HepG2 (cell line): ENCODE data around the gene MT1F. TPM values are rescaled to one million over a fixed set of nuclear protein-coding genes. Genes with fewer than 3 reads are reported as not detected.

Experiments used
- AGO1 ChIP-seq: fragments of 200-400 bp; formaldehyde crosslinking; IDR thresholded peaks from 2 replicates; pipeline ENCODE4 v1.6.1; 2017; ENCODE audit warnings: mild to moderate bottlenecking, low read depth, low read length, moderate library complexity; ENCODE audit not compliant: poor library complexity, severe bottlenecking
- CENPBD1 ChIP-seq: sonication (generic); formaldehyde crosslinking; IDR thresholded peaks from 2 replicates; pipeline ENCODE4 v1.8.0; 2022; ENCODE audit warnings: missing genetic modification reagents, low read depth, mild to moderate bottlenecking, borderline replicate concordance
- CSRNP2 ChIP-seq: sonication (generic); formaldehyde crosslinking; conservative IDR thresholded peaks from 2 replicates; pipeline ENCODE4 v1.8.0; 2022; ENCODE audit warnings: low read depth, missing genetic modification reagents
- GLMP ChIP-seq: sonication (generic); formaldehyde crosslinking; IDR thresholded peaks from 2 replicates; pipeline ENCODE4 v1.9.0; 2021; ENCODE audit warnings: missing genetic modification reagents, mild to moderate bottlenecking, borderline replicate concordance
- KDM5B ChIP-seq: sonication (generic); formaldehyde crosslinking; IDR thresholded peaks from 2 replicates; pipeline ENCODE4 v1.4.0; 2020; ENCODE audit warnings: missing genetic modification reagents, mild to moderate bottlenecking, borderline replicate concordance
- MED13 ChIP-seq: sonication (generic); formaldehyde crosslinking; IDR thresholded peaks from 2 replicates; pipeline ENCODE4 v1.5.0; 2020; ENCODE audit warnings: missing genetic modification reagents
- MIER2 ChIP-seq: IDR thresholded peaks from 2 replicates; pipeline ENCODE4 v1.6.1; 2016; ENCODE audit warnings: missing biosample characterization, missing genetic modification reagents
- MIXL1 ChIP-seq: IDR thresholded peaks from 2 replicates; pipeline ENCODE4 v1.6.1; 2016
- NBN ChIP-seq: fragments of 450-650 bp; conservative IDR thresholded peaks from 2 replicates; pipeline ENCODE4 v1.6.1; 2017
- NFE2L1 ChIP-seq: sonication (generic); formaldehyde crosslinking; IDR thresholded peaks from 2 replicates; pipeline ENCODE4 v1.4.0; 2020; ENCODE audit warnings: missing genetic modification reagents, mild to moderate bottlenecking, borderline replicate concordance
- NFE2L2 ChIP-seq: fragments of 150-350 bp; IDR thresholded peaks from 2 replicates; pipeline ENCODE4 v1.6.1; 2014; ENCODE audit warnings: low read length
- NR2F2 ChIP-seq: IDR thresholded peaks from 2 replicates; pipeline ENCODE4 v1.6.1; 2012; ENCODE audit warnings: low read depth, inconsistent platforms, borderline replicate concordance
- PHF5A ChIP-seq: IDR thresholded peaks from one replicate; pipeline ENCODE4 v1.6.1; 2018; ENCODE audit warnings: low read depth, missing genetic modification reagents; ENCODE audit not compliant: unreplicated experiment
- PITX1 ChIP-seq: sonication (generic); formaldehyde crosslinking; IDR thresholded peaks from 2 replicates; pipeline ENCODE4 v1.5.1; 2020; ENCODE audit warnings: mild to moderate bottlenecking, missing genetic modification reagents
- RARA ChIP-seq: IDR thresholded peaks from 2 replicates; pipeline ENCODE4 v1.6.1; 2016; ENCODE audit warnings: missing genetic modification reagents, missing compliant biosample characterization
- SAP130 ChIP-seq: IDR thresholded peaks from 2 replicates; pipeline ENCODE4 v1.6.1; 2016; ENCODE audit warnings: low read depth
- TMF1 ChIP-seq: sonication (generic); formaldehyde crosslinking; IDR thresholded peaks from 2 replicates; pipeline ENCODE4 v1.8.1; 2022; ENCODE audit warnings: low read depth, missing genetic modification reagents
- ZNF543 ChIP-seq: sonication (generic); formaldehyde crosslinking; IDR thresholded peaks from 2 replicates; pipeline ENCODE4 v1.4.0; 2020; ENCODE audit warnings: mild to moderate bottlenecking, missing genetic modification reagents
- ZNF557 ChIP-seq: sonication (generic); formaldehyde crosslinking; IDR thresholded peaks from 2 replicates; pipeline ENCODE4 v1.4.0; 2020; ENCODE audit warnings: missing genetic modification reagents
- ZNF619 ChIP-seq: sonication (generic); formaldehyde crosslinking; IDR thresholded peaks from 2 replicates; pipeline ENCODE4 v1.4.0; 2020; ENCODE audit warnings: mild to moderate bottlenecking, missing genetic modification reagents
- ZNF678 ChIP-seq: sonication (generic); formaldehyde crosslinking; IDR thresholded peaks from 2 replicates; pipeline ENCODE4 v1.4.0; 2020; ENCODE audit warnings: mild to moderate bottlenecking, missing genetic modification reagents
- polyA plus RNA-seq, 8 experiments: library from polyadenylated mRNA; depleted of rRNA in 3 of 8; stranded (reverse) in 7 of 8; unstranded in 1 of 8; fragments of >200 nt; fragmentation: Illumina TruSeq in 4 of 8; extraction: Trizol in 4 of 8; gene quantifications; 2 replicates each; pipeline versions ENCODE4 v1.2.1 to v1.2.3, GENCODE V29; 2011 to 2016; ENCODE audit warnings: low read depth in 4 of 8, missing spikeins in 1 of 8, mixed read lengths in 1 of 8; ENCODE audit not compliant: insufficient read depth in 1 of 8
- total RNA-seq, 5 experiments: library from RNA; depleted of rRNA; stranded (reverse); fragments of >200 nt; fragmentation: Illumina TruSeq; extraction: Trizol; gene quantifications; 2 replicates each; pipeline ENCODE4 v1.2.3, GENCODE V29; 2016; ENCODE audit warnings: low read depth in 1 of 5
- TF ChIP-seq, protein P1 (sequence below): sonication (generic); formaldehyde crosslinking; IDR thresholded peaks from 2 replicates; pipeline ENCODE4 v1.5.0; 2020; ENCODE audit warnings: missing genetic modification reagents, mild to moderate bottlenecking, borderline replicate concordance
- TF ChIP-seq, protein P2 (sequence below): IDR thresholded peaks from 2 replicates; pipeline ENCODE4 v1.6.1; 2016; ENCODE audit warnings: mild to moderate bottlenecking
- TF ChIP-seq, protein P3 (sequence below): sonication (generic); formaldehyde crosslinking; IDR thresholded peaks from 2 replicates; pipeline ENCODE4 v1.4.0; 2020; ENCODE audit warnings: missing genetic modification reagents, borderline replicate concordance

Gene MT1F
- total and polyA plus RNA-seq, 2 of the 13 experiments (the other 11 are each of a cell fraction or from before 2014, with no cell fraction given), result 1.9 to 169 TPM

DNA sequence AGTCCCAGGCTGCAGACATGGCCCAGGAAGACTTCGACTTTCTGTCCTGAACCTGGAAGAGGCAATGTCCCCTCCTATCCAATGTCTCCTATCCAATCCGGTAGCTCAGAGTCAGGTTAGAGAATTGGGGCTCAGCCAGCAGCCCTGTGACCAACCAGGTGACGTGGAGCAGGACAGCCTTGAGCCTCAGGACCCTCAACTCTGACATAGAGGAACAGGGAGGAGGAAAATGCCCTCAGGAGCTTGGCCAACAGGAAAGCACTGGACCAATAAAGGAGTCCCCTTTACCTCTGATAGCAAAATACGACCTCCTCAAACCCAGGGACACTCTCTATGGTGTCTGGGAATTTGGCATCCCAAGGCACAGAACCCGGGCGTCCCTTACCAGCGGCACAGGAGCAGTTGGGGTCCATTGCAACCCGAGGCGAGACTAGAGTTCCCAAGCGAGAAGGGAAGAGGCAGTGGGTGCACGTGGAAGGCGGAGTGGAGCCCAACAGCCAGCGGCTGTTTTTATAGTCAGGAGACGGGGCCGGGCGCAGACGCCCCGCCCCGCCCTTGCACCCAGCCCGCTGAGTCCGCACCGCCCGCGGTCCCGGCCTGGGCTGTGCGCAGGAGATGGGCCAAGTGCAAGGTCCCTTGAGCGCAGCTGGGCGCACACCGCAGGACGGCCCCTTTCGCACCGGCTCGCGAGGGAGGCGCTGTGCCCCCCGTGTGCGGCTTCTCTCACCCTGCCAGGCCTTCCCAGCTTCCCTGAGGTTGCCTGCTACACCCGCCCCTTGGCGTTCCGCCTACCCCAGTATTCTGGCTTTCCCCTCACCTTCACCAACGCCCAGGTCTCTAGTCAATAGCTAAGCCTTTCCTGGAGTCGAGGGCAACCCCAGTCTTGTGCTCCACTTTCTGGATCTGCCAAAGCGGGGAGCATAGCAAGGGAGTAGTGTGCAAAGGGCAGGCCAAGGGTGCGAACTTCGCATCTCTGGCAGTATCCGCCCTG lies 10.1 kb downstream of the MT1F start, which contains the start of gene MT1G (continued):
- no peak for TF ChIP-seq PHF5A (CRISPR knock-in tag)
- TF ChIP-seq MED13 (CRISPR knock-in tag), result no peak
- no peak for TF ChIP-seq NFE2L2
- TF ChIP-seq NBN, result no peak
- 0 out of 2 replicates have a peak, but pooled peaks have one; percentile 69 for TF ChIP-seq ZNF619 (CRISPR knock-in tag)
- no peak for TF ChIP-seq ZNF678 (CRISPR knock-in tag)
- TF ChIP-seq NR2F2, result no peak
- peak; percentile 72 for TF ChIP-seq KDM5B
- no peak for TF ChIP-seq AGO1
- TF ChIP-seq NFE2L1, result no peak; the same call in 1 of the 2 replicates
- TF ChIP-seq PITX1 (CRISPR knock-in tag), result peak; percentile 45; the same call in 1 of the 2 replicates
- TF ChIP-seq GLMP (CRISPR knock-in tag), result no peak
- TF ChIP-seq CENPBD1 (CRISPR knock-in tag), result no peak
- TF ChIP-seq SAP130 (CRISPR knock-in tag), result peak; percentile 49; the same call in 1 of the 2 replicates
- TF ChIP-seq, protein P1, sequence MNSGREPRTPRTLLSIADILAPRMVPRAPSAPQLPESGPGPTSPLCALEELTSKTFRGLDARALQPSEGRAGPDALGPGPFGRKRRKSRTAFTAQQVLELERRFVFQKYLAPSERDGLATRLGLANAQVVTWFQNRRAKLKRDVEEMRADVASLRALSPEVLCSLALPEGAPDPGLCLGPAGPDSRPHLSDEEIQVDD (CRISPR knock-in tag), result no peak
- TF ChIP-seq, protein P2, sequence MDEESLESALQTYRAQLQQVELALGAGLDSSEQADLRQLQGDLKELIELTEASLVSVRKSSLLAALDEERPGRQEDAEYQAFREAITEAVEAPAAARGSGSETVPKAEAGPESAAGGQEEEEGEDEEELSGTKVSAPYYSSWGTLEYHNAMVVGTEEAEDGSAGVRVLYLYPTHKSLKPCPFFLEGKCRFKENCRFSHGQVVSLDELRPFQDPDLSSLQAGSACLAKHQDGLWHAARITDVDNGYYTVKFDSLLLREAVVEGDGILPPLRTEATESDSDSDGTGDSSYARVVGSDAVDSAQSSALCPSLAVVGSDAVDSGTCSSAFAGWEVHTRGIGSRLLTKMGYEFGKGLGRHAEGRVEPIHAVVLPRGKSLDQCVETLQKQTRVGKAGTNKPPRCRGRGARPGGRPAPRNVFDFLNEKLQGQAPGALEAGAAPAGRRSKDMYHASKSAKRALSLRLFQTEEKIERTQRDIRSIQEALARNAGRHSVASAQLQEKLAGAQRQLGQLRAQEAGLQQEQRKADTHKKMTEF (CRISPR knock-in tag), result no peak
- no peak for TF ChIP-seq ZNF557 (CRISPR knock-in tag)
- no peak for TF ChIP-seq TMF1 (CRISPR knock-in tag)
- no peak for TF ChIP-seq ZNF543
- TF ChIP-seq MIXL1, result no peak
- TF ChIP-seq MIER2 (CRISPR knock-in tag), result no peak
- TF ChIP-seq, protein P3, sequence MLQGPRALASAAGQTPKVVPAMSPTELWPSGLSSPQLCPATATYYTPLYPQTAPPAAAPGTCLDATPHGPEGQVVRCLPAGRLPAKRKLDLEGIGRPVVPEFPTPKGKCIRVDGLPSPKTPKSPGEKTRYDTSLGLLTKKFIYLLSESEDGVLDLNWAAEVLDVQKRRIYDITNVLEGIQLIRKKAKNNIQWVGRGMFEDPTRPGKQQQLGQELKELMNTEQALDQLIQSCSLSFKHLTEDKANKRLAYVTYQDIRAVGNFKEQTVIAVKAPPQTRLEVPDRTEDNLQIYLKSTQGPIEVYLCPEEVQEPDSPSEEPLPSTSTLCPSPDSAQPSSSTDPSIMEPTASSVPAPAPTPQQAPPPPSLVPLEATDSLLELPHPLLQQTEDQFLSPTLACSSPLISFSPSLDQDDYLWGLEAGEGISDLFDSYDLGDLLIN (CRISPR knock-in tag), result 0 out of 2 replicates have a peak, but pooled peaks have one; percentile 78
- TF ChIP-seq CSRNP2 (CRISPR knock-in tag), result no peak
- peak; percentile 40; the same call in 1 of the 2 replicates for TF ChIP-seq RARA
